T-helper 1 cell treated with Interleukin-12 subunit alpha and Interleukin-12 subunit beta and Interleukin-4 antibody, amounts not matched to agents 30 ng/mL and 1 ng/mL, for 36 hours (primary cell): ENCODE results near the gene FAM187B. TPM values are rescaled to one million over a fixed set of nuclear protein-coding genes. Genes with fewer than 3 reads are reported as not detected.
"Not testable (repeated sequence)": the region's sequence is repeated elsewhere in the genome, so short reads cannot be mapped to it uniquely, and the experiment has no call there.

Experiments used
- intact Hi-C: fragments of 100-400 bp; cut with micrococcal nuclease; formaldehyde crosslinking; loops from one replicate; pipeline ENCODE4 v1.15.1; 2024
- total RNA-seq: library from RNA; stranded (reverse); gene quantifications from 2 replicates; pipeline ENCODE4 v1.2.3, GENCODE V29; 2022

Gene FAM187B
- total RNA-seq, 1 donor from 2014 or later: not detected

DNA sequence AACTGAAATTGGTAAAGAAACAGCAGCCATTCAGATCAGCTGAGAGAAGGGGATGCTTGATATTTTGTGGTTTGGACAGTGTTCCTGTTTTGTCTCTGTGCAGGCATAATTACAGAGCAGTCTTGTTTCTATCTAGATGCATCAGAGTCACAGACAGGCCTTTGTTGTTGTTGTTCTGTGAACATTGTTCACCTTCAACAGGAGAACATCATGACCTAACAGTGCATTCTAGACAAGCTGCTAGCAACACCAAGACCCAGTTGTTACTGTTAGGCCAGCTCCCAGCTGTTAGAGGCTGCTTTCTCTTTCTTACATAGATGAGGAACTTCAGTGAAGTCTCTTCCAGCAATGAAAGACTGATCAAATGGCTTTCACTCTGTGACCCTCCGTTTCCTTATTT, 11.8 kb upstream of the FAM187B start:
- intact Hi-C loops: no loop called here

GRCh38 chr19:35239597-35239996, 11.1 kb upstream of the FAM187B start:
- intact Hi-C loops: not testable (repeated sequence)

DNA sequence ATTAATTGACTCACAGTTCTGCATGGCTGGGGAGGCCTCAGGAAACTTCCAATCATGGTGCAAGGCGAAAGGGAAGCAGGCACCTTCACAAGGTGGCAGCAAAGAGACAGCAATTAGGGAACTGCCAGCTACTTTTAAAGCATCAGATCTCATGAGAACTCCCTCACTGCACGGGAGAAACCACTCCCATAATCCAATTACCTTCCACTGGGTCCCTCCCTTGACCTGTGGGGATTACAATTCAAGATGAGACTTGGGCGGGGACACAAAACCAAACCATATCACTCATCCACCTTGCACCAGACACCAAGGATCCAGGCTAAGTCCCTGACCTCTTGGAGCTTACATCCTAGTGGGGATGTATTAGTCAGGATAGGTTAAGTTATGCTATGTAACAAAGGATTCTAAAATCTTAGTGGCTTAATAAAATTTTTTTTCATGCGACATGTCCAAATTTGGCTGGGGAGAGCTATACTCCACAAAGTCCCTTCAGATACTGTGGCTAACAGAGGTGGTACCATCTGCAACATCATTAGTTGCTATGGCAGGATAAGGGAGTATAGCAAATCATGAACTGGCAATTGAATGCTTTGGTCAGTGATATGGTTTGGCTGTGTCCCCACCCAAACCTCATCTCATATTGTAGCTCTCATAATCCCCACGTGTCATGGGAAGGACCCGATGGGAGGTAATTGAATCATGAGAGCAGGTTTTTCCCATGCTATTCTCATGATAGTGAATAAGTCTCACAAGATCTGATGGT, 8.3 kb upstream of the FAM187B start:
- intact Hi-C loops: no loop called here

GRCh38 chr19:35232912-35233311, 4.4 kb upstream of the FAM187B start:
- intact Hi-C loops: no loop called here

GRCh38 chr19:35231956-35232645, 3.6 kb upstream of the FAM187B start:
- intact Hi-C loops: no loop called here

GRCh38 chr19:35229601-35230000, 1.1 kb upstream of the FAM187B start:
- intact Hi-C loops: no loop called here

DNA sequence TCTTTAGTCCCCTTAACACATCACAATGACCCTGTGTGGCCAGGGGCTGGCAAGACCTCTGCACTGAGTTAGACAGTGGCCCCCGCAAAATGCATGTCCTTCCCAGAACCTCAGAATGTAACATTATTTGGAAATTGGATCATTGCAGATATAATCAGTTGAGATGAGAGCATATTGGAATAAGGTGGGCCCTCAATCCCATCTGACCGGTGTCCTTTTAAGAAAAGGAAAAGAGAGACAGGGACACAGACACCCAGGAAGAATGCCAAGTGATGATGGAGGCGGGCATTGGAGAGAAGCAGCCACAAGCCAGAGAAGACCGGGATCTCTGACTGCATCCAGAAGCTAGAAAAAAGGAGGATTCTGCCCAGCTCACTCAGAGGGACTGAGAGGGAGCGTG, 1.8 kb downstream of the FAM187B start:
- intact Hi-C loops: no loop called here

DNA sequence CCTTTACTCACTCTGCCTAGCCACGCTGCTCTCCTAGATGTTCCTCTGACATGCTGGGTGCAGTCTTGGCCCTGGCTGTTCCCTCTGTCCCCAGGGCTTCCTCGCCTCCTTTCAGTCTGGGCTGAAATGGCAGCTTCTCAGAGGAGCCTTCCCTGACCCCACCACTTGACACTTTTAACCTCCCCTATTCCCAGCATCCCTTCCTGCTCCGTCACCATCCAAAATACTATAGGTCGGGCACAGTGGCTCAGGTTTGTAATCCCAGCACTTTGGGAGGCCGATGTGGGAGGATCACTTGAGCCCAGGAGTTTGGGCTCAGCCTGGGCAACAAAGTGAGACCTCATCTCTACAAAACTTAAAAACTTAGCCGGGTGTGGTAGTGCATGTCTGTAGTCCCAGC, 2.6 kb downstream of the FAM187B start:
- intact Hi-C loops: no loop called here

- intact Hi-C loops: no loop called here
Measured at GRCh38 chr19:35224681-35225571, 3.6 kb downstream of the FAM187B start.

DNA sequence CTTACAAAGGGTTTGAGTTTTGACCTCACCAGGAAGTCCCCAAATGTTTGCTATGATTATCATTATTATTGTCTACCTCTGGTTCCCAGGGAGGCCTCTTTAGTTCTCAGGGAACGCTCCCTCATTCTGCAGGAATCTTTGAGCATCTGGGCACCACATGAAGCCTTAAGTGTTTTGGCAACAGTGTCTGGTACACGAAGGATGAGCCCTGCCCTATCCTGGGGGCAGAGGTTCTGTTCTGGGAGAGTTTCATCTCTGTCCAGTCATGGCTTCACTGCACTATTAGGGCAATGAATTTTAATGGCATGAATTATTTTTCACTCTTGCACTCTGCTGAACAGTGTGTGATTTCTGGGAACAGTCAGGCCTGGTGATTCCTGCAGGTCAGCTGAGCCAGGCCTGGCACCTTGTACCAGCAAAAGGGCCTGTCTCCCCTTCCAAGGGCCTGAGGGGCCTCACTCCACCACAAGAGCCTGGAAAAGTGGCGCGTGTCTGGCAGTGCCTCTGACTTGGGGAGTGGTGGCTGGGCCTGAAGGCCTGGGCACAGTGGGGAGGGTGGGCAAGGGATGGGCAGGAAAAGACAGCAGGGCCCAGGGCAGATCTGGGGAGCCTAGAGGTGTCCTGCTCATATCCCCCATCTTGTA, 4.6 kb downstream of the FAM187B start:
- intact Hi-C loops: no loop called here

- intact Hi-C loops: no loop called here
Measured at GRCh38 chr19:35223084-35223790, 5.3 kb downstream of the FAM187B start.

- intact Hi-C loops: no loop called here
Measured at GRCh38 chr19:35222373-35223015, 6.0 kb downstream of the FAM187B start.

GRCh38 chr19:35220973-35221590, 7.5 kb downstream of the FAM187B start:
- intact Hi-C loops: not testable (repeated sequence)

- intact Hi-C loops: no loop called here
Measured at GRCh38 chr19:35220315-35220921, 8.1 kb downstream of the FAM187B start.

DNA sequence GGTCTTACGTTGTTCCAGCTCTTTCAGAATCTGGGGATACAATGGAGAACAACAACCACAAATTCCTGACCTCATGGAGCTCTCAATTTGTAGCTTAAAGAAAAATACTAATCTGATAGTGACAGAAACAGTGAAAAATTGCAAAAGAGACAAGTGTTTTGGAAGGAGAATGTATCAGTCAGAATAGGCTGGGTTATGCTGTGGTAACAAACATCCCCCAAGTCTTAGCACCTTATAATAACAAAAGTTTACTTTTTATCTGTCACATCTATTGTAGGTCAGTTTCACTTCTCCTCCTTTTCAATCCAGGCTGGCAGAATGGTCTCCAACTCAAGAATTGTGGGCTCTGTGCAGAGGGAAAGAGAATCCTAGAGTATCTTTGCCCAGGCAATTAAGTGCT, 9.5 kb downstream of the FAM187B start:
- intact Hi-C loops: loop anchor here (10.0 kb wide), 1 partner anchor 686 kb away; the partner anchor contains the start of genes HCST, NFKBID and TYROBP

- intact Hi-C loops: loop anchor here (1.0 to 10.0 kb wide), 4 partner anchors 76 to 687 kb away; partner anchors contain the start of genes HCST, NFKBID and TYROBP
Measured at GRCh38 chr19:35217649-35217990, 10.9 kb downstream of the FAM187B start.

GRCh38 chr19:35216833-35217648, 11.5 kb downstream of the FAM187B start:
- intact Hi-C loops: loop anchor here (1.0 to 10.0 kb wide), 4 partner anchors 76 to 688 kb away; partner anchors contain the start of genes HCST, NFKBID and TYROBP
